ENCODE results near the gene COL25A1. TPM values are rescaled to one million over a fixed set of nuclear protein-coding genes. Genes with fewer than 3 reads are reported as not detected.

COL25A1 gene
- total RNA-seq, 1 experiment from 2014 or later: 4.2 TPM

- Histone ChIP-seq H3T11ph (ENCODE audit: low read length) (no peak overlapping the region), H3K14ac (ENCODE audit: insufficient read depth, low read length) (no peak overlapping the region), H3K79me1 (ENCODE audit: insufficient read depth, low read depth, low read length, poor library complexity, severe bottlenecking) (no peaks in the 10 kb centered on the region), H3K79me2 (ENCODE audit: insufficient read depth, low read length) (no peaks in the 10 kb centered on the region), H4K91ac (ENCODE audit: insufficient read length, low read depth, low read length) (no peak overlapping the region), H2BK12ac (ENCODE audit: insufficient read length, low read depth, low read length) (no peak overlapping the region), H2AK5ac (ENCODE audit: insufficient read length, low read length) (no peak overlapping the region), H3K9ac (ENCODE audit: extremely low read depth, insufficient read length, low read length) (no peak overlapping the region), H3K23me2 (ENCODE audit: insufficient read length, low read depth, low read length, poor library complexity, severe bottlenecking) (no peaks in the 10 kb centered on the region), H4K20me1 (ENCODE audit: control insufficient read depth, insufficient read depth, insufficient read length) (no peaks in the 10 kb centered on the region), H3K27me3 (ENCODE audit: insufficient read depth, low read length) (no peaks in the 10 kb centered on the region), H2BK20ac (ENCODE audit: low read depth, low read length, poor library complexity, severe bottlenecking) (no peak overlapping the region), H3K56ac (ENCODE audit: insufficient read length, low read depth, low read length) (no peak overlapping the region), H2BK15ac (ENCODE audit: low read depth, low read length) (no peak overlapping the region), H2BK5ac (ENCODE audit: insufficient read length, low read length) (no peak overlapping the region), H4K5ac (ENCODE audit: insufficient read length, low read depth, low read length) (no peak overlapping the region), H3K18ac (ENCODE audit: insufficient read length, low read depth, low read length) (no peak overlapping the region), H3K27ac (ENCODE audit: insufficient read length, low read depth, low read length) (no peak overlapping the region), H4K8ac (replicated peaks; ENCODE audit: insufficient read length, low read depth, low read length) (no peak overlapping the region), H2AFZ (ENCODE audit: low read length) (no peak overlapping the region), H3K4ac (ENCODE audit: low read depth, low read length) (no peak overlapping the region), H3K4me1 (ENCODE audit: insufficient read depth, low read length) (peaks cover 3% of the 10 kb centered on the region; the same call in 1 of the 2 replicates), H3K4me2 (ENCODE audit: insufficient read depth, insufficient read length, low read length) (no peak overlapping the region), H3K9me3 (ENCODE audit: control insufficient read depth, low read depth, low read length) (no peaks in the 10 kb centered on the region), H3K23ac (ENCODE audit: insufficient read length, low read depth, low read length) (no peak overlapping the region), H2BK120ac (ENCODE audit: low read depth, low read length, poor library complexity, severe bottlenecking) (no peak overlapping the region)
- Mint-ChIP-seq H3K27me3 (ENCODE audit: low read depth) (no peaks in the 10 kb centered on the region), H3K27ac (no peak overlapping the region), H3K4me1 (peaks cover 16 to 24% of the 10 kb centered on the region in 2 experiments), H3K36me3 (ENCODE audit: insufficient read depth in 1 of 3, low read depth in 3 of 3) (no peaks in the 10 kb centered on the region), H3K4me3 (no peak overlapping the region), H3K9me3 (no peaks in the 10 kb centered on the region)
- no CpG with 5 or more reads among the region's 5 CpGs for WGBS (ENCODE audit: extremely low coverage, insufficient read length, low lambda C conversion rate)
- TF ChIP-seq CTCF (conservative IDR thresholded peaks at IDR 0.05): no peak
- no peak for DNase-seq
These were observed 415.4 kb downstream of the COL25A1 start for GRCh38 chr4:108887034-108887433.
